Mammary epithelial cell (primary cell): ENCODE measurements around the gene MYL9.

Experiments
- CTCF ChIP-seq, 2 donors: IDR thresholded peaks in 1 of 2; conservative IDR thresholded peaks in 1 of 2; 2 replicates each; pipeline ENCODE4 v1.5.1; 2011 to 2012; ENCODE audit warnings: inconsistent platforms in 2 of 2, low read length in 2 of 2, mild to moderate bottlenecking in 2 of 2, control low read depth in 1 of 2, low read depth in 1 of 2; ENCODE audit not compliant: insufficient read depth in 1 of 2; ENCODE audit errors: extremely low read depth in 1 of 2
- EZH2 ChIP-seq: IDR thresholded peaks from 2 replicates; pipeline ENCODE4 v1.6.1; 2012; ENCODE audit warnings: low read length, inconsistent platforms, borderline replicate concordance

- no peak for TF ChIP-seq CTCF (conservative IDR thresholded peaks at IDR 0.05 in 1 of 2, IDR thresholded peaks at IDR 0.05 in 1 of 2; ENCODE audit: extremely low read depth in 1 of 2, insufficient read depth in 1 of 2, low read depth in 1 of 2, low read length in 2 of 2)
- no peak for TF ChIP-seq EZH2
These were observed 2.1 kb downstream of the MYL9 start for GRCh38 chr20:36543184-36544133.
